Thyroid gland (tissue), 4 donors: Measurements from ENCODE around the gene VARS2.

Experiments used
- POLR2A ChIP-seq, 2 donors: fragments of 450-650 bp; IDR thresholded peaks; one replicate each; pipeline ENCODE4 v1.6.1; 2017; ENCODE audit warnings: antibody characterized with exemption in 2 of 2, mild to moderate bottlenecking in 2 of 2, moderate library complexity in 1 of 2
- TF ChIP-seq, protein P1 (sequence below), 6 experiments: fragments of 200-600 bp in 3 of 6; fragments of 450-650 bp in 3 of 6; sonication (generic) in 3 of 6; IDR thresholded peaks; one replicate each; pipeline ENCODE4 v1.5.1; 2016 to 2019; ENCODE audit warnings: antibody characterized with exemption in 6 of 6, mild to moderate bottlenecking in 2 of 6, inconsistent platforms in 1 of 6, moderate library complexity in 1 of 6

DNA sequence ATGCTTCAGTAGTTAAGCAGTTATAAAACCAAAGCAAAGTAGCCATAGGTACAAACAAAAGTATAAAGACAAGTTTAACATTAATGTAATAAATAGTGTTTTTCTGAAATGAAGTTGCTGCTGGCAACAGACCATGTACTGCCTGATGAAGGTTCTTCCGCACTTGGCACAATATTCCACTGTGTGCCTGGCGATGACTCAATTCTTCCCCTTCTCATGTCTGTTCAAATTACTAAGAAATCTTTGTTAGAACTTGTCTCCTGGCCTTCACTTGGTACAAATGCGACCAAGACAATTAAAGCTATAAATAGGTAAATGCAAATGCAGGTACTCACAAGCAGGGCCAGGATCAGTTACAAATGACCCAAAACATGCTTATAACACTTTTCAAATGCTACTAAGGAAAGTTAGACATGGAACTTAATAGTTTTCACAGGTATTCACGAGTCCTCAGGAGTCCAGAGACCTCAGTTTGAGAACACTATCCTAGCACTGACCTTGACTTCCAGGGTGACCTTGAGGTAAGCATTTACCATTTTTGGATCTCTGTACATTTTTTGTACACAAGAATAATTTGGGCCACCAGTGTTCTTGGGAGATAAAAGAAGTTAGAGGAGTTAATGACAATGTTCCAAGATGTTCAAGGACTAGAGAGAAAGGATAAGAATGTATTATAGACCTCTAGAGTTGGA, 37.9 kb upstream of the VARS2 start:
- TF ChIP-seq, protein P1, sequence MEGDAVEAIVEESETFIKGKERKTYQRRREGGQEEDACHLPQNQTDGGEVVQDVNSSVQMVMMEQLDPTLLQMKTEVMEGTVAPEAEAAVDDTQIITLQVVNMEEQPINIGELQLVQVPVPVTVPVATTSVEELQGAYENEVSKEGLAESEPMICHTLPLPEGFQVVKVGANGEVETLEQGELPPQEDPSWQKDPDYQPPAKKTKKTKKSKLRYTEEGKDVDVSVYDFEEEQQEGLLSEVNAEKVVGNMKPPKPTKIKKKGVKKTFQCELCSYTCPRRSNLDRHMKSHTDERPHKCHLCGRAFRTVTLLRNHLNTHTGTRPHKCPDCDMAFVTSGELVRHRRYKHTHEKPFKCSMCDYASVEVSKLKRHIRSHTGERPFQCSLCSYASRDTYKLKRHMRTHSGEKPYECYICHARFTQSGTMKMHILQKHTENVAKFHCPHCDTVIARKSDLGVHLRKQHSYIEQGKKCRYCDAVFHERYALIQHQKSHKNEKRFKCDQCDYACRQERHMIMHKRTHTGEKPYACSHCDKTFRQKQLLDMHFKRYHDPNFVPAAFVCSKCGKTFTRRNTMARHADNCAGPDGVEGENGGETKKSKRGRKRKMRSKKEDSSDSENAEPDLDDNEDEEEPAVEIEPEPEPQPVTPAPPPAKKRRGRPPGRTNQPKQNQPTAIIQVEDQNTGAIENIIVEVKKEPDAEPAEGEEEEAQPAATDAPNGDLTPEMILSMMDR (IDR thresholded peaks at IDR 0.05) = no peak
- no peak for TF ChIP-seq POLR2A (IDR thresholded peaks at IDR 0.05)
